IPS-NIHi7 (cell line): ENCODE data around the gene CEP41.

Source experiments
- DNase-seq: peaks from one replicate; pipeline ENCODE4 v3.0.0; 2012; ENCODE audit warnings: mixed read lengths; ENCODE audit errors: extremely low spot score

CEP41 gene

DNA sequence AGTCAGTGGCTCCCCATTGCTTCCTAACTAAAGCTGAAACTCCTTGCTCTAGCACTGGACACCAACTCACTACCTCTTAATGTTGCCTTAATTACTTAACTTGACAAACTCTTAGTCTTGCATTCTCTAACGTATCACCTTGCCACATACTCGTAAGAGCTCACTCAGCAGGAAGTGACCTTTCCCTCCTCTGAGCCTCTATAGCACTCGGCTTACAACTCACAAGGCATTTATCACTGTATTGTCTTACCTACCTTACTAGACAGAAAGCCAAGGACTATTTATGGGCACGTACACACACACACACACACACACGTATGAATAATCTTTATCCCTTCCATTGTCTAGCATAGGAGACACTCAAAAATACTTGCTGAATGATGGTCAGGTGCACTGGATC is 21.2 kb downstream of the CEP41 start:
- DNase-seq, result no peak

DNA sequence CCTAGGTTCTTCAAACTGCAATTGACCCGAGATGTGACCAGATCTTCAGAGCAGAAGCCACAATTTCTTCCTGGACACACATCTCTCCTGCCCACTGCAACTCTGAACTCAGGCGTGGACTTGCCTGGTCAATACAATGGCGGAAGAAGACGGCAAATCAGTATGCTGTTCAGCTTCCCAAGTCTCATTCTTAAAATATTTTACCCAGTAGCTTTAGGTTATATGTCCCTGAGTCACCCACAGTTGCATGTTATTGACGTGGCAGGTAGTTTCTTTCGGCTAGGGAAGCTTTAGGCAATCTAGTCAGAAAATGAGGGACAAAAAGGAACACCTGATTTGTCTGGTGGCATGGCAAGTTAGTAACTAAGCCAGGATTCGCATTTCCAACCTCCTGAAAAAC is 22.5 kb downstream of the CEP41 start:
- no peak for DNase-seq

DNA sequence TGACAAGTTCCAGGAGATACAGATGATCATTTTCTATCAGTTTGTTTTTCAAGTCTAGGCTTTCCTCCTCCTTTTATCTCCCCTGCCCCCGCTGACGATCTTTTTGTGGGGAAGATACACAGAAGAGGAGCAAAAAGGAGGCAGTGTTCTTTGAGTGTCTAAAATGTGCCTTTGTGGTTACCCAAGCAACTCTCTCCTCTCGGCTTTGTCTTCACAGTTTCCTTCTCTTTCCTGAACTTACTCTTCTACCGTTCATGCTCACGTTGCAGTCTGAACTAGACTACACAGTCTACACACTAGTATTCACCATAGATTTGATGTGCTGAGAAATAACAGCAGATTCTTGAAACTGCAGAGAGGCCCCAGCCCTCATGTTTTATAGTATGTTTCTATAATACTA is 23.6 kb downstream of the CEP41 start:
- DNase-seq, result no peak

DNA sequence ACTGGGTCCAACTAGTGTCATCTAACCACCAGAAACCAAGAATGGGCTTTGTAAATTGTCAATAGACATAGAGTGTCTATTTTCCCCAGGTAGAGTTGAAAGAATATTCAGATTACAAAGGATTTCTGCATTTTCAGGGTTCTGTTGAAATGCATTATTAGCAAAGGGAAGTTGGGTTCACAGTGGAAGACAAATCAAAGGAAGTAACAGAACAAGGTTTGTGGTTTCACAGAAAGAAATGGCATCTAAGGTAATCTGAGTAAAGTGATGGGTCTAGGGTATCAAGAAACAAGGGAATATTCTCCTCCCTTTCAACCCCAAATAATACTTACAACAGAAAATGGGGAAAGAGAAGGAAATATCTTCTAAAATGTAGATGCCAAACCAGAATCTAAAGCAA is 25.8 kb downstream of the CEP41 start:
- no peak for DNase-seq

DNA sequence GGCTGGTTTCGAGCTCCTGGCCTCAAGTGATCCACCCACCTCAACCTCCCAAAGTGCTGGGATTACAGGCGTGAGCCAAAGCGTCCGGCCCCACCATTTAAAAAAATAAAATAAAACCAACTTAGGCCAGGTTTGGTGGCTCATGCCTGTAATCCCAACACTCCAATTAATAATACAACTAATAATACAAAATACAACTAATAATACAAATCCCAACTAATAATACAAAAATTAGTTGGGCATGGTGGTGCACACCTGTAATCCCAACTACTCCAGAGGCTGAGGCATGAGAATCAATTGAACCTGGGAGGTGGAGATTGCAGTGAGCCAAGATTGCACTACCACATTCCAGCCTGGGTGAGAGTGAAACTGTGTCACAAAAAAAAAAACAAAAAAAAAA is 27.6 kb downstream of the CEP41 start:
- DNase-seq, result no peak

DNA sequence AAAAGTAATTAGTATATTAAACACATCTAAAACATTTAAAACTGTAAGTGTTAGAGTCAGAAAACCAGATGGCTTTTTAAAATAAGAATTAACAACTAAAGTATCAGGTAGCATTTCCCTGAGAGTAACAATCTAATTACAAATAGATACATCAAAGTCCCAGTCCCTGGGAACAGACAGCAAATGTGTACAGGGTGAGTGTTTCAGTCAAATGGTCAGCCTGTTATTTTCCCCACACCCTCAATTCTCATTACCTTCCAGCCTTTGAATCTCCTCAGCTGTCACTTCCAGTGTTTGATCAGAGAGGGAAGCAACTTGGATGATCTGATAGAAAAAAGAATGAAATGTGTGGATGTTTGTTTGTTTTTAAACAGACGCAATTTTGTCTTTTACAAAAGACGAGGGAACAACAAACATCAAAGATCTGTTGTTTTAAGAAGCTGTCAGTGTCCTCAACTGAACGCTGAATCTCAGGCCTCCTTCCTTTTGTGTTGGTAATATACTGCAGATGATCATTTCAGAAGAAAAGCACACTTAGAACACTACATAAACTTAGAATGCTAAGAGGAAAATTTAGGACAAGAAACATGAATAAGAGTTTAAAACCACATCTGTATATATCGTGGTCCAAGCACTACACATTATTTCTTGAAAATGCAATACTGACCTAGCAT is 29.8 kb downstream of the CEP41 start:
- no peak for DNase-seq

DNA sequence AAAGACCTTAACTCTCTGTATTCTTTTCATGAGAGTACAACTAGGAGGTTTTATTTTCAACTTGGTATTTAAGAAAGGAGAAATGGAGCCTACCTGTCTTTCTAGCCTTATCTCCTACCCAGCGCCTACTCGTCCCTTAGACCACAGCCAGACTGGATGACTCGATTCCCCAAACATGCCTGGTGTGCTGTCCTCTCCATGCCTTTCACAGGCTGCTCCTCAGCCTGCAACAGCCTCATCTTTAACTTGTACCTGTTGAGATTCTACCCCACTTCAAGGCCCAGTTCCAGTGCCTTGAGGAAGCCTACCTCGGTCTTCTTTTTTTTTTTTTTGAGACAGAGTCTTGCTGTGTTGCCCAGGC is 31.1 kb downstream of the CEP41 start:
- no peak for DNase-seq

DNA sequence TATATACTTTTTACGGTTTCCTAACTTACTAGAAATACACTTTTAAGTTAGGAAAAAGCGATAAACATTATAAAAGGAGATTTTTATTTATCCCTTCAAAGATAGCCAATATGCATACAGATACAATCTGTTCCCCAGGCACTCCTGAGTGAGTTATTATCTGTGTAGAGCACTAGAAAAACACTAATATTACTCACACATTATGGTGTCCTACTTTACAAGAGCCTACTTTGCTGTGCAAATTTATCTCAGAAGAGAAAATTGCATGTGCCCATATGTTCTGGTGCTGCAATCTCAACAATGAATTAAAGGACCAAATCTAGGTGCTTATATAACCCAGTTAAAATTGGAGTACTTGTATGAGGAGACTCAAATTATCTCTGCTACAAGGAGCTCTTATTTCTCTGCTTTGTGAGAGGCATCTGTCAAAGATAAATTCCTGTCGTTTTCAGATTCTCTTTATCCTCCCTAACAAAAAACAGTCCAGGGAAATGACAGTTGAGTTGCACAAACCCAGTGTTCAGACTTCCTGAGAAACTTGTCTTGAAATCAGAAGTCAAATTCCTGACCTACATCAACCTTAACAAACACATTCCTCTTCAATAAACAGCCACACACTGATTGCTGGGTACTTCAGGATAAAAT is 31.6 kb downstream of the CEP41 start:
- DNase-seq, result no peak

DNA sequence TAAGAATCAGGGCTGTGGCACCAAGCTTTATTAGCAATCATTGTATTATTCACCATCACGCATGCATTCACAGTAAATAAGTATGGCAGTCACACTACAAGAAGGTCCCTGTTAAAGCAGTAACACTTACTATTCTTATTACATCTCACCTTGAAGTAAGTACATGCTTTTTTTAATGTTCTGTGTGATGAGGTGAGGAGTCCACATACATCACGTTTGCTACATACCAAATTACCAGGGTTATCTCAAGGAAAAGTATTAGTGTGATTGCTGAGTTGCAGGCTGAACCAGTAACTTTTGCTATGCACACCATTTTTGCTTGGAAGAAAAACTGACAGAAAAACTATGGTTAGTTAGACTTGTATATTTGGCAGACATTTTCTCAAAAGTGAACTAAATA is 35.8 kb downstream of the CEP41 start:
- DNase-seq, result no peak

DNA sequence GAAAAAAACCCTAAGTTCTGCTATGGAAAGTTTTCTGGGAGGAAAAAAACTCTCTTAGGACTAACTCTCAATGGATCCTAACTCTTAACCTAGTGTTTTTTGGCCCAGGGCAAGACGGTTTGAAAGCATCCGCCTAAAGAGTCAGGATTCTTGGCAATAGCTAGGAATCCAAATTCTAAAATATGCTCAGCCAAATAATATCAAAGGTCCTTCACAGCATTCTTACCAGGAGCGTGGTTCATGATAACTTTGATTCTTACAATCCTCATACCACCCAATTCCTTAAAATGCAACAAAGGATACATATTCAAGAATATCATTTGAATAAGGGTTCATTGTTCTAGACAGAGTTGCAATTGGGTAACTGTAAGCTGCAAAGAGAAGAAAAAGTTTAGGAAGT is 39.2 kb downstream of the CEP41 start:
- no peak for DNase-seq

DNA sequence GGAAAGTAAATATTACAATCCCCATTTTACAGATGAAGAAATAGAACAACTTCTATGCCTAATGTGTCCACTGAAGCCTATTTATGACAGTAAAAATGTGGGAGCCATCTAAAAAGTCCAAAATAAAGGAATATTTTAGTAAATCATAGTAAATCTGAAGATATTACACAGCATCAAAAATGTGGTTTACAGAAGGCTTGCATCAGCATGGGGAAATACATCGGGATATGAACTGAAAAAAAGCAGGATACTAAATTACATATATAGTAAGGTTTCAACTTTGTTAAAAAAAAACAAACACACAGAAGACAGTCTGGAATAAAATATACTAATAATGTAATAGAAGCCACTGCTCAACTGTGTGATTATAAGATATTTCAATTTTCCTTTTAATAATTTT is 39.7 kb downstream of the CEP41 start:
- no peak for DNase-seq

DNA sequence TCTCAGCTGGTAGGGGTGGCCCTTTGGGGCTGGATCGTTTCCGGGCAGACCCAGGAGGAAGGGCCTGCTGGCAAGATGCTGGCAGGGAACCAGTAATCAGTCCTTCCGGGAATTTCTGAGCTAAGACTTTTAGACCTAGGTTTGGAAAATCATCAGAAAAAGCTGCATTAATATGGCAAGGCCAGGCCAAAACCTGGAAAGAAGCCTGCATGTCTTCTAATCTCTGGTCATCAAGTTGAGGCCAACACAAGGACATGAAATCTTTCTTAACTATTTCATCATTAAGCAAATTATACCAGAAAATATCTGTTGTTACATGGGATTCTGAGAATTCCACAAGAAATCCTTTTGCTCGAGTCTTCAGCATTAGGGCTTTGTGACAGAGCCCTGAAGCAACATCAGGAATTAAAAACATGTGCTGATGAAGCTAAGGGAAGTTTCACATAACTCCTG is 40.7 kb downstream of the CEP41 start:
- no peak for DNase-seq

DNA sequence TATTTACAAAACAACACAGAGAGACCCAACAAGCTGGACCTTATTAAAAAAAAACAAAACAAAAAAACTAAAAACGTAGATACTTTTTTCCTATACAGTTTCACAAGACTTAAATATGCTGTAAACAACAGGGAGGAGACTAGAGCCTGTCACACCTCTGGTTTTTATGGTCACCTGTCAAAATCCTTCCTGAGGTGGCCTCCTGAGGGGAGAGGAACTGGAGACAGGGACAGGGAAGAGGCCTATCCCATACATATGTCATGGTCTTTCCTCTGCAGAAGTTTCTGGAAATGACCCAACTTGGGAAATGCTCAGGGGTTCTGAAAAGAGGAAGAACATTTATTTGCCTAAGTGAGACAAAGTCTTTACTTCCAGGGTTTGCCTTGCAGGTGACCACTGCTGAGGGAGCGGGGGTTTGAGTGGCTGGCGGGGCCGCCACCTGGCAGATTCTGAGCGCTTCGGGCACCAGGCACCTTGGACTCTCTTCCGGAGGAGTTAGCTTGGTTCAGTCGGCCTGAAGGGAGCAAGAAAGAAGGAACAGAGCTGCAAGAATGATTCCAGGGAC is 42.2 kb downstream of the CEP41 start:
- DNase-seq, result no peak

DNA sequence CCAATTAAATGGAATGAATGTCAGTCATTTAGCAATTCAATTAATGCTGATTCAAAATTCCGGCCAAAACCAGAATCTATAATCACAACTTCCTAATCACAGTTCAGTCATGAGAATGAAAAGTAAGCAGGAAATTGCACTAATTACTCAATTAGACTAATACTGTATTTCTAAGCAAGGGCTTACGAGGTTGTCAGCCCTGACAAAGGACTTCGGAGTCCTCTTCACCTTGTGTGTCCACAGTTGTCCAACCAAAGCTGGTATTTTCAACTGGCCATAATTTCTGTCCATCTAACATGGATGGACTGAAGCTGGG is 43.1 kb downstream of the CEP41 start:
- no peak for DNase-seq

DNA sequence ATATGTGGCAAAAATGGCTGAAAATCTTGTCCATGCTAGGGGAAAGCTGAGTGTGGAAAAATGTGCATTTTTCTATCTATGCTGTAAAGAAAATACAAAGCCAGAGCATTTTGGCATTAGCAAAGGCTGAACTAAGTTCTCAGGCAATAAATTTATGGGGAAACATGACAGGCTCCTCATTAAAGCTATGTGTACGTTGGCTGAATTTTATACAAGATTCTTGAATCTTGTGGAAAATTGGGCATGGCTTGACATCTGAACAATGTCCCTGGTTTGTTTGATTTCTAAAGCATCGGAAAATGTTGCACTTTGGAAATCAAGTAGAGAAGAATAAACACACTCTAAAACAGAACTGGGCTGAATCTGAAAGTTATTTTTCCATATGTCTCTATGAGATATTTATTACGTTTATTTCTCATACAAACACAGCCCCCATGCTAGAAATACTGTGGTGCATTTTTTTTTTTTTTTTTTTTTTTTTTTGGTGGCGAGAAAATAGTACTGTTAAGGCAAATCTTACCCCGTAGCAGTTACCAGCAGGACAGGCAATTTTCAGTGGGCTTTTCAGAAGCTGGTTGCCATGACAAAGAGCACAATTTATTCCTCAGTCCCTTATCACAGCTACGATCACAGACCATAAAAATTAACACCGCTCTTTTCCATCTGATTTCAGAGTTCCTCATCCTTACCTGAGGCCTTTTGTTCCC is 43.6 kb downstream of the CEP41 start:
- no peak for DNase-seq

DNA sequence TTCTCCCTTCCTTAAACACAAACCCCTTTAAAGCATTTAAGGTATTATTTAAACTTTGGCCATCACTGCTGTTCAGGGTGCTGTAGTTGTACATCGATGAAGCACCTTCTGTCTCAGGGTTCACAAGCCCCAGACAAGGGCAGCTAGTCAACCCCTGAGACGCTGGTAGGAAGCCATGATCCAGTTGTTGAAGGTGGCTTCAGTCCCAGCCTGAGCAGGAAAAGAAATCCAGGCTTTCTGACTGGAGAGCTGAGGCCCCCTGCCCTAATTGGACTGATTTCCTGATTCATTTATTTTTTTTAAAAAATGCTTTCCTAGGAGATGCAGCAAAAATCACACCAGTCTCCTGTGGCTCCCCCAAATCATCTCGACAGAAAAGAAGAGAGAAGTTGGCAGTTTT is 44.7 kb downstream of the CEP41 start:
- no peak for DNase-seq

DNA sequence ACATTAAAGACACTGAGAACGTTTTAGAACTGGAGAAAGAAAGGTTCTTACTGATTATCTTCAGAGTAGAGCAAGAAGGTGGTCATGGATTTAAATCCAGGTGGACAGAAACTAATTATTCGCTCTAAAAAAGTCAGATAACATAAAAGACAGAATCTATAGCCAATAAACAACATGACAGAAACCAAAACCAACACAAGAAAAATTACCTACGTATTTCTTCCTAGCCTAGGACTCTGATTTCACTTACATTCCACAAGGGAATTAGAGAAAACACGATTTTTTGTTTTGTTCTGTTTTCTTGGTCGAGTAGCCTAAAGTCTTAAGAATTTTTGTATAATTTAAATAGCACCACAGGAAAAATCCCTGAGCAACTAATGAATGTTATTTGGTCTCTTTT is 45.4 kb downstream of the CEP41 start:
- no peak for DNase-seq

DNA sequence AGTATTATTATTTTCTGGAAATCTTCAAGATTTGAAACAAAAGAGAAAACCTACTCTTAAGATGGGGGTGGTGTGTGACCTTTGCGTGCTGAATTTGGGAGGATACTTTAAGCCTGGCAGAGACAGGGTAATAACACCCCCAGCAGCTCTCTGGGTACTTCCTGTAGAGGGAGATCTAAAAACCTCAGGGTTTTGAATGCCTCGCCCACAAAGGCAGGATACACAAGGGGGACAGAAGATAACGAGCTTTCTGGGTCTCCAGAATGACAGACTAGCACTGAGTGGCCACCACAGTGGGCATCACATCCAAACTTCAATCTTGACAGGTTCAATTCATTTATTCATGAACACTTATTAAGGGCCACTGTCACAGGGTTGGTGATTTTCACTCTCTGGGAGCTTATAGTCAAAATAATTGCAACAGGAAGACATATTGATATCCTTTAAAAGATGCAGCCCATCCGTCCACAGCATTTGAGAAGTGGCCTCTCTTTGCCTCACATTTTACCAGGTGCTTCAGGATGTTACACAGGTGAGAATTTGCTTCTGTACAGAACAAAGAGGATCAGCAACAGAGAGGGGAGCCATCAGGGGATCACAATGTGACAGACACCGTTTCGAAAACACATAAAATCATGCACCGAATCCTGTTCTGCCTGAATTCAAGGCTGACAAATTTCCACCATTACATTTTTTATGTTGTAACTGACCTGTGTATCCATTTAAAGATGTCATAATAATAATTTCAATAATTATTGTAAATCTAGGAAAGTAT is 46.2 kb downstream of the CEP41 start:
- no peak for DNase-seq

DNA sequence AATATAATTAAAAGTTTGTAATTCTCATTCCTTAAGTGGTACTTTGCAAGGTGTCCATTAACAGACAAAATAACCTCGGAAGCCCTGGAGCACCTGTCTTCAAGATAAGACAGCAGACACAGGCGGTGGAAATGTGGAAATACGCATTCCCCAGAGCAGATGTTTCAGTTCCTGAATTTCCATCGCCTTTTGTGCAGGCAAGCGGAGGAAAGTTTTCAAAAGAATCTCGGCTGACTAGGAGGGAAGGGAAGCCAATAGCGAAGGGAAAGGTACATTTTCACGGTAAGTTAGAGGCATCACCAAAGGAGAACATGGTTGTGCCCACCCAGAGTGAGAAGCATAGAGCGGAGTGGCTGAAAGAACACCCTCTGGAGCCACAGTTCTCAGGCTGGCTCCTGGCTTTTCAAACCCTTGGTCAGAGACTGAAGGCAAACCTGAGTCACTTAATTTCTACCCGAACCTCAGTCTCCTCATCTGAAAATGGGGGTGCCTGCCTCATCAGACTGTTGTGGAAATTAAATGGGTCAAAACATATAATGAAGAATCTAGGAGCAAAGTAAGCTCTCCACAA is 46.9 kb downstream of the CEP41 start:
- DNase-seq, result no peak

DNA sequence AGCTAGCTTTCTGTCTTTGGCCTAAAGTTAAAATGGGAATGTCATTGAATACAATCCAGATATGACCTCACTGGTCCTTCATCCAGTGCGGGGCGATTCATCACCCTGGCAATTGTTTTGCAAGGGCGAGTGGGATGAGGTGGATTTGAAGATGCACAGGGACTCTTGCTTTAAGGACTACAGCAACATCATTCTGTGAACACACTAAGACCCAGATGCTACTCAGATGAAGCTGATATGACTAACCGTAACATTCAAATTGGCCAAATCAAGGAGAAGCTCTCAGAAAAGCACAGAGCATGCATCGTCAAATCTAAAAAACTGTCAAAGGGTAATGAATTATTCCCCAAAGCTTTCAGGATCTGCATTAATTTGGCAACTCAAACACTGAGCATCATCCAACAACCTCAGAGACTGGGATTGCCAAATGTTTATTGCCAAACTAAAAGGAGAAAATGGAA is 47.7 kb downstream of the CEP41 start:
- DNase-seq, result no peak

DNA sequence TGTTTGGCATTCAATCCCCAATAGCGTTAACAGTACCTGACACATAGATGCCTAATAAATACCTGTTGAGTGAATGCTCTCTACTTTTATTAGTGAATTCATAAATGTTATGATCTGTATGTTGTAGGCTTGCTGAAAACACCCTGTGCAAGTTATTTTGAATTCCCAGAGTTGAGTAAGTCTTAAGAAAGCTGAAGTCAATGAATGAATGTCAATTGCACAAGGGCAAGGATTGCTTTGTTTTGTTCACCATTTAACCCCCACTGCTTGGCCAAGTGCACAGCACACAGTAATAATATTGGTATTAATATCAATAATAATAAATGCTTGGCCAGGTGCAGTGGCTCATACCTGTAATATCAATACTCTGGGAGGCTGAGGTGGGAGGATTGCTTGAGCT is 50.3 kb downstream of the CEP41 start:
- no peak for DNase-seq

DNA sequence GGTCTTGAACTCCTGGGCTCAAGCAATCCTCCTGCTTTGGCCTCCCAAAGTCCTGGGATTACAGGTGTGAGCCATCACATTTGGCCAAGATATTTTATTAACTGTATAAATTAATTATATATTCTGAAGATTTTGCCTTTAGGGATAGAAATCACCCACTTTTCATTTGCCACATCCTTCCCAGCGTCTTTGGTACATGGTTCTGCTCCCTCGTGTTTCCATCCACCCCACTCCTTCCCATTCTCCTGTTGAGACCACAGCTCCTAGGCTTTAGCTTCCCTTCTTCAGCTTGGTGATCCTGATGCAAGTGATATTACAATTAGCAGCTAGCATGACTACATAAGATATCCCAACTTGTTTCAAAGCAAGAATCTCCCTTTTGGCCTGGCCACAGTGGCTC is 52.1 kb downstream of the CEP41 start:
- DNase-seq, result no peak
